Keratinocyte (primary cell): ENCODE measurements around the gene ITPKC.
"Not testable (repeated sequence)": the region's sequence is repeated elsewhere in the genome, so short reads cannot be mapped to it uniquely, and the experiment has no call there.

ENCODE experiments used
- CTCF ChIP-seq, 3 experiments: IDR thresholded peaks in 1 of 3; conservative IDR thresholded peaks in 1 of 3; optimal IDR thresholded peaks in 1 of 3; 2 replicates in 2 of 3; 3 replicates in 1 of 3; pipeline versions ENCODE3 to v1.5.1; 2011; ENCODE audit warnings: low read length in 3 of 3, mild to moderate bottlenecking in 3 of 3, moderate library complexity in 2 of 3, control low read depth in 1 of 3, inconsistent platforms in 1 of 3; ENCODE audit not compliant: insufficient read depth in 2 of 3; ENCODE audit errors: extremely low read depth in 1 of 3
- EZH2 ChIP-seq: IDR thresholded peaks from one replicate; pipeline ENCODE4 v1.6.1; 2012; ENCODE audit warnings: inconsistent platforms, mild to moderate bottlenecking, low read length, moderate library complexity

DNA sequence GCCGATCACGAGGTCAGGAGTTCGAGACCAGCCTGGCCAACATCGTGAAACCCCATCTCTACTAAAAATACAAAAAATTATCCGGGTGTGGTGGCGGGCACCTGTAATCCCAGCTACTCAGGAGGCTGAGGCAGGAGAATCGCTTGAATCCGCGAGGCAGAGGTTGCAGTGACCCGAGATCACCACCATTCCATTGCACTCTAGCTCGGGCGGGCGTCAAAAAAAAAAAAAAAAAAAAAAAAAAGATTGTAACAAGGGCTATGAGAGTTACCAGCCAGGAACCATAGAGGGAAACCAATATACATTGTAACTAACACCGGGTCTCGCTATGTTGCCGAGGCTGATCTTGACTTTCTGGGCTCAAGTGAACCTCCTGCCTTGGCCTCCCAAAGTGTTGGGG, 15.4 kb downstream of the ITPKC start:
- TF ChIP-seq EZH2; CTCF (optimal IDR thresholded peaks at IDR 0.05 in 1 of 3, IDR thresholded peaks at IDR 0.05 in 1 of 3, conservative IDR thresholded peaks at IDR 0.05 in 1 of 3; ENCODE audit: extremely low read depth in 1 of 3, insufficient read depth in 2 of 3, low read length in 3 of 3): not testable (repeated sequence)
